Occipital lobe (tissue), 2 donors: Measurements from ENCODE around the gene RCAN2. TPM values are rescaled to one million over a fixed set of nuclear protein-coding genes. Genes with fewer than 3 reads are reported as not detected.
A peak's percentile ranks its signal among the peaks of the same experiment; 100 is the strongest.
"Not testable (repeated sequence)": the region's sequence is repeated elsewhere in the genome, so short reads cannot be mapped to it uniquely, and the experiment has no call there.

Experiments used
- DNase-seq: peaks from one replicate; lab custom pipeline; 2025; lab: John Stamatoyannopoulos, UW
- total RNA-seq: library from RNA; depleted of rRNA; stranded (reverse); fragments of >200 nt; gene quantifications from one replicate; pipeline ENCODE4 v1.2.3, GENCODE V29; 2014

Gene RCAN2
- total RNA-seq, 1 donor from 2014 or later = 7.0 TPM

- DNase-seq = no peak
Observed at GRCh38 chr6:46338131-46338530, 153.1 kb downstream of the RCAN2 start.

- DNase-seq = no peak
Observed at GRCh38 chr6:46334442-46334841, 156.8 kb downstream of the RCAN2 start.

- no peak for DNase-seq
Observed at GRCh38 chr6:46333481-46333880, 157.8 kb downstream of the RCAN2 start.

- DNase-seq = not testable (repeated sequence)
Observed at GRCh38 chr6:46332448-46332847, 158.8 kb downstream of the RCAN2 start.

GRCh38 chr6:46331461-46331860, 159.8 kb downstream of the RCAN2 start:
- DNase-seq = no peak

GRCh38 chr6:46329568-46329967, 161.7 kb downstream of the RCAN2 start:
- DNase-seq = no peak

GRCh38 chr6:46327779-46328178, 163.5 kb downstream of the RCAN2 start:
- DNase-seq = no peak

GRCh38 chr6:46325561-46326530, 165.4 kb downstream of the RCAN2 start:
- peak; percentile 57 for DNase-seq

- DNase-seq = no peak
Observed at GRCh38 chr6:46324706-46325105, 166.5 kb downstream of the RCAN2 start.

- no peak for DNase-seq
Observed at GRCh38 chr6:46323966-46324622, 167.2 kb downstream of the RCAN2 start.

- no peak for DNase-seq
Observed at GRCh38 chr6:46323312-46323965, 167.8 kb downstream of the RCAN2 start.

- no peak for DNase-seq
Observed at GRCh38 chr6:46320505-46320904, 170.7 kb downstream of the RCAN2 start.

GRCh38 chr6:46315589-46315988, 175.7 kb downstream of the RCAN2 start:
- no peak for DNase-seq

GRCh38 chr6:46312654-46313053, 178.6 kb downstream of the RCAN2 start:
- no peak for DNase-seq

GRCh38 chr6:46310196-46310595, 181.1 kb downstream of the RCAN2 start:
- no peak for DNase-seq

- no peak for DNase-seq
Observed at GRCh38 chr6:46306431-46306830, 184.8 kb downstream of the RCAN2 start.

GRCh38 chr6:46305833-46306232, 185.4 kb downstream of the RCAN2 start:
- no peak for DNase-seq

- no peak for DNase-seq
Observed at GRCh38 chr6:46305236-46305635, 186.0 kb downstream of the RCAN2 start.

GRCh38 chr6:46302816-46303215, 188.4 kb downstream of the RCAN2 start:
- no peak for DNase-seq

- DNase-seq = no peak
Observed at GRCh38 chr6:46302176-46302575, 189.1 kb downstream of the RCAN2 start.

- DNase-seq = no peak
Observed at GRCh38 chr6:46299253-46299652, 192.0 kb downstream of the RCAN2 start.

GRCh38 chr6:46296586-46296985, 194.7 kb downstream of the RCAN2 start:
- DNase-seq = no peak
